K562 (cell line): Measurements from ENCODE around the gene ZNF655. TPM values are rescaled to one million over a fixed set of nuclear protein-coding genes. Genes with fewer than 3 reads are reported as not detected.

Experiments
- ATAC-seq: fragments of 200-7000 bp; cut with Tn5 transposase; 3 replicates; pipeline ENCODE4 v1.9.1; 2020; ENCODE audit warnings: moderate library complexity
- BruUV-seq: library from RNA; stranded (reverse); fragments of 400-500 nt; replicated peaks from 2 replicates; lab custom pipeline; 2021; lab: Mats Ljungman, UMichigan
- CTCF ChIA-PET: fragments of 300-600 bp; formaldehyde crosslinking; extraction: SDS; loops from one replicate; lab custom pipeline; 2021; ENCODE audit warnings: low intra/inter-chr PET ratio; lab: Yijun Ruan, JAX
- POLR2A ChIA-PET: fragments of 300-600, 350-650 bp; sonication (Branson Sonifier 250); formaldehyde crosslinking; extraction: SDS; loops from one replicate; lab custom pipeline; 2021; ENCODE audit warnings: antibody characterized with exemption, inconsistent platforms; lab: Yijun Ruan, JAX
- DNase-seq, 4 experiments: peaks; one replicate each; pipeline versions ENCODE4 v3.0.0 to v3.0.0-alpha.2; 2011 to 2018; ENCODE audit warnings: low spot score in 3 of 4, mixed read lengths in 3 of 4; ENCODE audit errors: extremely low read depth in 1 of 4
- FAIRE-seq: peaks from 2 replicates; lab custom pipeline; 2011; peaks lifted over from hg19 to GRCh38; lab: Jason Lieb, UNC
- H2AFZ ChIP-seq: 2 replicates; pipeline ENCODE4 v1.6.0; 2011; ENCODE audit warnings: low read depth, low read length, control low read depth, inconsistent platforms
- H3K27ac ChIP-seq: fragments of 200-600 bp; 3 replicates; pipeline ENCODE4 v1.8.0; 2011; ENCODE audit warnings: low read depth, mild to moderate bottlenecking, control low read depth, inconsistent platforms, low read length, moderate library complexity, mixed read lengths; ENCODE audit errors: extremely low read depth
- H3K27me3 ChIP-seq, 2 experiments: fragments of 300-600 bp in 1 of 2; 2 replicates in 1 of 2; 3 replicates in 1 of 2; pipeline versions ENCODE4 v1.6.0 to v1.8.0; 2011; ENCODE audit warnings: inconsistent platforms in 2 of 2, low read length in 2 of 2, mild to moderate bottlenecking in 1 of 2, mixed read lengths in 1 of 2, moderate library complexity in 1 of 2; ENCODE audit not compliant: control insufficient read depth in 2 of 2, insufficient read depth in 2 of 2
- H3K36me3 ChIP-seq: fragments of 300-600 bp; 3 replicates; pipeline ENCODE4 v1.8.0; 2011; ENCODE audit warnings: mild to moderate bottlenecking, low read length, inconsistent platforms; ENCODE audit not compliant: control insufficient read depth, insufficient read depth
- H3K4me1 ChIP-seq, 2 experiments: fragments of 200-600 bp in 1 of 2; replicated peaks in 1 of 2; 2 replicates in 1 of 2; 3 replicates in 1 of 2; pipeline versions ENCODE4 v1.5.1 to v1.8.0; 2011; ENCODE audit warnings: inconsistent platforms in 2 of 2, low read length in 2 of 2, mild to moderate bottlenecking in 1 of 2, mixed read lengths in 1 of 2, moderate library complexity in 1 of 2; ENCODE audit not compliant: control insufficient read depth in 2 of 2, insufficient read depth in 2 of 2
- H3K4me2 ChIP-seq: 2 replicates; pipeline ENCODE4 v1.6.1; 2011; ENCODE audit warnings: low read length, control low read depth, inconsistent platforms, mixed read lengths; ENCODE audit not compliant: insufficient read depth
- H3K4me3 ChIP-seq: fragments of 200-600 bp; sonication (generic), shearing (Covaris generic); 2 replicates; pipeline ENCODE4 v1.5.1; 2016; ENCODE audit warnings: control low read depth, inconsistent platforms
- H3K79me2 ChIP-seq: fragments of 200-600 bp; 3 replicates; pipeline ENCODE4 v1.8.0; 2011; ENCODE audit warnings: low read length, inconsistent platforms; ENCODE audit not compliant: control insufficient read depth, insufficient read depth
- H3K9ac ChIP-seq, 2 experiments: 2 replicates each; pipeline versions ENCODE4 v1.6.0 to v1.6.1; 2011; ENCODE audit warnings: low read depth in 2 of 2, low read length in 2 of 2, control low read depth in 1 of 2, inconsistent platforms in 1 of 2, mild to moderate bottlenecking in 1 of 2, mixed read lengths in 1 of 2; ENCODE audit not compliant: insufficient read depth in 1 of 2
- H3K9me1 ChIP-seq: one replicate; pipeline ENCODE4 v1.6.0; 2011; ENCODE audit warnings: inconsistent platforms, mild to moderate bottlenecking, low read length, moderate library complexity; ENCODE audit not compliant: control insufficient read depth, insufficient read depth
- H3K9me3 ChIP-seq: replicated peaks from 2 replicates; pipeline ENCODE4 v1.5.1; 2011; ENCODE audit warnings: low read depth, low read length, inconsistent platforms; ENCODE audit not compliant: control insufficient read depth, insufficient read depth
- H4K20me1 ChIP-seq: replicated peaks from 2 replicates; pipeline ENCODE4 v1.6.1; 2011; ENCODE audit warnings: low read length, inconsistent platforms, mixed read lengths; ENCODE audit not compliant: control insufficient read depth, insufficient read depth
- CBX1 ChIP-seq: sonication (generic); IDR thresholded peaks from 2 replicates; pipeline ENCODE4 v1.6.1; 2016; ENCODE audit warnings: antibody characterized with exemption, low read depth, mild to moderate bottlenecking
- ETS1 ChIP-seq: conservative IDR thresholded peaks from 2 replicates; pipeline ENCODE4 v1.6.1; 2011; ENCODE audit warnings: low read depth, mild to moderate bottlenecking, low read length; ENCODE audit not compliant: control insufficient read depth
- FOXP1 ChIP-seq: sonication (generic); formaldehyde crosslinking; IDR thresholded peaks from 2 replicates; pipeline ENCODE4 v1.8.0; 2022; ENCODE audit warnings: mild to moderate bottlenecking, missing genetic modification reagents
- GABPB2 ChIP-seq: fragments of 250-450 bp; sonication (Bioruptor Pico); conservative IDR thresholded peaks from 2 replicates; pipeline ENCODE4 v1.5.1; 2021; ENCODE audit warnings: mild to moderate bottlenecking
- HES1 ChIP-seq: fragments of 450-650 bp; IDR thresholded peaks from 2 replicates; pipeline ENCODE4 v1.6.1; 2016; ENCODE audit warnings: low read depth, mild to moderate bottlenecking, moderate library complexity
- KAT7 ChIP-seq: sonication (generic); formaldehyde crosslinking; IDR thresholded peaks from 2 replicates; pipeline ENCODE4 v1.8.0; 2022; ENCODE audit warnings: missing genetic modification reagents, mild to moderate bottlenecking, borderline replicate concordance
- KLF6 ChIP-seq: fragments of 250-450 bp; sonication (Bioruptor Pico); IDR thresholded peaks from 2 replicates; pipeline ENCODE4 v1.4.0; 2020; ENCODE audit warnings: mild to moderate bottlenecking, moderate library complexity, borderline replicate concordance
- NR4A1 ChIP-seq, 2 experiments: fragments of 250-450 bp in 1 of 2; fragments of 450-650 bp in 1 of 2; sonication (Bioruptor Pico) in 1 of 2; IDR thresholded peaks; 2 replicates each; pipeline versions ENCODE4 v1.4.0 to v1.6.1; 2016 to 2020; ENCODE audit warnings: mild to moderate bottlenecking in 2 of 2, missing compliant biosample characterization in 1 of 2, missing genetic modification characterization in 1 of 2, moderate library complexity in 1 of 2
- SLC30A9 ChIP-seq: fragments of 250-450 bp; sonication (Bioruptor Pico); IDR thresholded peaks from 2 replicates; pipeline ENCODE4 v1.8.0; 2022; ENCODE audit warnings: mild to moderate bottlenecking, moderate library complexity
- STAT5A ChIP-seq: IDR thresholded peaks from 2 replicates; pipeline ENCODE4 v1.6.1; 2012; ENCODE audit warnings: low read length, inconsistent platforms, borderline replicate concordance
- ZBTB2 ChIP-seq: fragments of 450-650 bp; IDR thresholded peaks from 2 replicates; pipeline ENCODE4 v1.6.1; 2016; ENCODE audit warnings: antibody characterized with exemption
- ZNF445 ChIP-seq: fragments of 250-450 bp; sonication (Bioruptor Pico); IDR thresholded peaks from 2 replicates; pipeline ENCODE4 v1.4.0; 2020; ENCODE audit warnings: low read depth, mild to moderate bottlenecking, moderate library complexity
- WGBS: fragments of 100-300 bp; shearing (Covaris generic); methylation state at CpG from one replicate; pipeline ENCODE4 v1.1.6; 2016; ENCODE audit warnings: low coverage, mixed read lengths; ENCODE audit not compliant: insufficient coverage; ENCODE audit errors: missing lambda C conversion rate; 5-methylcytosine and 5-hydroxymethylcytosine counted together
- in situ Hi-C: fragments of 300-500 bp; cut with MboI; formaldehyde crosslinking; loops from 4 replicates; pipeline ENCODE4 v1.15.0; 2018; ENCODE audit warnings: inconsistent platforms, mixed read lengths
- intact Hi-C: fragments of 100-400 bp; cut with micrococcal nuclease; formaldehyde crosslinking; loops from 2 replicates; pipeline ENCODE4 v1.14.2; 2022
- polyA plus RNA-seq, 8 experiments: library from polyadenylated mRNA; depleted of rRNA in 4 of 8; stranded (reverse) in 5 of 8; unstranded in 3 of 8; fragments of >200 nt; fragmentation: Nextera tagmentation in 2 of 8; fragmentation: Illumina TruSeq in 1 of 8; extraction: Ambion mirVana in 2 of 8; extraction: Trizol in 1 of 8; gene quantifications; 2 replicates each; pipeline versions ENCODE4 v1.2.1 to v1.2.3, GENCODE V29; 2011 to 2014; ENCODE audit warnings: inconsistent platforms in 1 of 8, missing spikeins in 1 of 8
- total RNA-seq, 7 experiments: library from RNA; depleted of rRNA in 6 of 7; stranded (reverse); fragments of >200 nt in 6 of 7; fragmentation: Illumina TruSeq in 2 of 7; extraction: Trizol in 2 of 7; gene quantifications; 2 replicates each; pipeline versions ENCODE4 v1.2.1 to v1.2.3, GENCODE V29; 2011 to 2021; ENCODE audit warnings: low replicate concordance in 1 of 7
- TF ChIP-seq, protein P1 (sequence below): fragments of 250-450 bp; sonication (Bioruptor Pico); IDR thresholded peaks from 2 replicates; pipeline ENCODE4 v1.5.1; 2021; ENCODE audit warnings: mild to moderate bottlenecking
- TF ChIP-seq, protein P2 (sequence below): fragments of 200-800 bp; sonication (Bioruptor generic); IDR thresholded peaks from 2 replicates; pipeline ENCODE4 v1.6.1; 2017; ENCODE audit warnings: missing genetic modification characterization, missing compliant biosample characterization
- TF ChIP-seq, protein P3 (sequence below): fragments of 450-650 bp; IDR thresholded peaks from 2 replicates; pipeline ENCODE4 v1.6.1; 2016

The ZNF655 gene
- total and polyA plus RNA-seq, 9 of the 15 experiments (the other 6 are each of a cell fraction or from before 2014, with no cell fraction given) = 25.7 to 130 (median 95.2) TPM

DNA sequence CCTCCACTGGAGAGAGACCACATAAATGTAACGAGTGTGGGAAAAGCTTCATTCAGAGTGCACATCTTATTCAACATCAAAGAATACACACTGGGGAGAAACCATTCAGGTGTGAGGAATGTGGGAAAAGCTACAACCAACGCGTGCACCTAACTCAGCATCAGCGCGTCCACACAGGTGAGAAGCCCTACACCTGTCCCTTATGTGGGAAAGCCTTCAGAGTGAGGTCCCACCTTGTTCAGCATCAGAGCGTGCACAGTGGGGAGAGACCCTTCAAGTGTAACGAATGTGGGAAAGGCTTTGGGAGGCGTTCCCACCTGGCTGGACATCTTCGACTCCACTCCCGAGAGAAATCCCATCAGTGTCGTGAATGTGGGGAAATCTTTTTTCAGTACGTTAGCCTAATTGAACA lies 27.1 kb upstream of the ZNF655 start:
- H3K4me3 ChIP-seq = no peak overlapping the region
- no TSS peak for BruUV-seq
- H4K20me1 ChIP-seq = no peaks in the 10 kb centered on the region
- H3K79me2 ChIP-seq = no peaks in the 10 kb centered on the region
- intact Hi-C loops (no loop called here), in situ Hi-C loops (no loop called here)
- no peak for DNase-seq
- H3K4me2 ChIP-seq = no peak overlapping the region
- no peak overlapping the region for H2AFZ ChIP-seq
- no peaks in the 10 kb centered on the region for H3K4me1 ChIP-seq
- H3K9me1 ChIP-seq = no peaks in the 10 kb centered on the region
- ChIA-PET CTCF (no interaction called here), POLR2A (interaction anchor here (0.6 kb wide), 1 partner anchor 14 kb away, joined by 3 read pairs; no protein-coding TSS in a partner anchor)
- peaks cover 61% of the 10 kb centered on the region for H3K36me3 ChIP-seq
- H3K9me3 ChIP-seq = peaks cover 40% of the 10 kb centered on the region
- H3K27me3 ChIP-seq = no peaks in the 10 kb centered on the region
- WGBS = over 99% methylated on average over 12 of the region's 12 CpGs
- ATAC-seq = no peak
- no peak for FAIRE-seq
- no peak overlapping the region for H3K9ac ChIP-seq
- H3K27ac ChIP-seq = no peak overlapping the region
- peak; percentile 99 for TF ChIP-seq CBX1
- TF ChIP-seq ETS1 = no peak
- TF ChIP-seq HES1 = no peak
- TF ChIP-seq NR4A1 (CRISPR knock-in tag; IDR thresholded peaks at IDR 0.05) = no peak
- TF ChIP-seq NR4A1 (tag; IDR thresholded peaks at IDR 0.05) = no peak
- TF ChIP-seq, protein P1, sequence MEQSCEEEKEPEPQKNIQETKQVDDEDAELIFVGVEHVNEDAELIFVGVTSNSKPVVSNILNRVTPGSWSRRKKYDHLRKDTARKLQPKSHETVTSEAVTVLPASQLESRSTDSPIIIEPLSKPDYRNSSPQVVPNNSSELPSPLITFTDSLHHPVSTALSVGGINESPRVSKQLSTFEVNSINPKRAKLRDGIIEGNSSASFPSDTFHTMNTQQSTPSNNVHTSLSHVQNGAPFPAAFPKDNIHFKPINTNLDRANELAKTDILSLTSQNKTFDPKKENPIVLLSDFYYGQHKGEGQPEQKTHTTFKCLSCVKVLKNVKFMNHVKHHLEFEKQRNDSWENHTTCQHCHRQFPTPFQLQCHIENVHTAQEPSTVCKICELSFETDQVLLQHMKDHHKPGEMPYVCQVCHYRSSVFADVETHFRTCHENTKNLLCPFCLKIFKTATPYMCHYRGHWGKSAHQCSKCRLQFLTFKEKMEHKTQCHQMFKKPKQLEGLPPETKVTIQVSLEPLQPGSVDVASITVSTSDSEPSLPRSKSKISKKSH = peak; percentile 95
- TF ChIP-seq, protein P2, sequence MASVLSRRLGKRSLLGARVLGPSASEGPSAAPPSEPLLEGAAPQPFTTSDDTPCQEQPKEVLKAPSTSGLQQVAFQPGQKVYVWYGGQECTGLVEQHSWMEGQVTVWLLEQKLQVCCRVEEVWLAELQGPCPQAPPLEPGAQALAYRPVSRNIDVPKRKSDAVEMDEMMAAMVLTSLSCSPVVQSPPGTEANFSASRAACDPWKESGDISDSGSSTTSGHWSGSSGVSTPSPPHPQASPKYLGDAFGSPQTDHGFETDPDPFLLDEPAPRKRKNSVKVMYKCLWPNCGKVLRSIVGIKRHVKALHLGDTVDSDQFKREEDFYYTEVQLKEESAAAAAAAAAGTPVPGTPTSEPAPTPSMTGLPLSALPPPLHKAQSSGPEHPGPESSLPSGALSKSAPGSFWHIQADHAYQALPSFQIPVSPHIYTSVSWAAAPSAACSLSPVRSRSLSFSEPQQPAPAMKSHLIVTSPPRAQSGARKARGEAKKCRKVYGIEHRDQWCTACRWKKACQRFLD (CRISPR knock-in tag) = peak; percentile 48; the same call in 1 of the 2 replicates
- TF ChIP-seq, protein P3, sequence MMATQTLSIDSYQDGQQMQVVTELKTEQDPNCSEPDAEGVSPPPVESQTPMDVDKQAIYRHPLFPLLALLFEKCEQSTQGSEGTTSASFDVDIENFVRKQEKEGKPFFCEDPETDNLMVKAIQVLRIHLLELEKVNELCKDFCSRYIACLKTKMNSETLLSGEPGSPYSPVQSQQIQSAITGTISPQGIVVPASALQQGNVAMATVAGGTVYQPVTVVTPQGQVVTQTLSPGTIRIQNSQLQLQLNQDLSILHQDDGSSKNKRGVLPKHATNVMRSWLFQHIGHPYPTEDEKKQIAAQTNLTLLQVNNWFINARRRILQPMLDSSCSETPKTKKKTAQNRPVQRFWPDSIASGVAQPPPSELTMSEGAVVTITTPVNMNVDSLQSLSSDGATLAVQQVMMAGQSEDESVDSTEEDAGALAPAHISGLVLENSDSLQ = no peak
- TF ChIP-seq GABPB2 = no peak
- TF ChIP-seq KAT7 (CRISPR knock-in tag) = no peak
- TF ChIP-seq KLF6 (CRISPR knock-in tag) = no peak
- TF ChIP-seq ZNF445 (CRISPR knock-in tag) = 0 out of 2 replicates have a peak, but pooled peaks have one; percentile 39
- no peak for TF ChIP-seq STAT5A
- no peak for TF ChIP-seq SLC30A9 (CRISPR knock-in tag)
- TF ChIP-seq ZBTB2 = no peak
- TF ChIP-seq FOXP1 (CRISPR knock-in tag) = no peak
